ENCODE results near the gene EPHA4.

Gene EPHA4

DNA sequence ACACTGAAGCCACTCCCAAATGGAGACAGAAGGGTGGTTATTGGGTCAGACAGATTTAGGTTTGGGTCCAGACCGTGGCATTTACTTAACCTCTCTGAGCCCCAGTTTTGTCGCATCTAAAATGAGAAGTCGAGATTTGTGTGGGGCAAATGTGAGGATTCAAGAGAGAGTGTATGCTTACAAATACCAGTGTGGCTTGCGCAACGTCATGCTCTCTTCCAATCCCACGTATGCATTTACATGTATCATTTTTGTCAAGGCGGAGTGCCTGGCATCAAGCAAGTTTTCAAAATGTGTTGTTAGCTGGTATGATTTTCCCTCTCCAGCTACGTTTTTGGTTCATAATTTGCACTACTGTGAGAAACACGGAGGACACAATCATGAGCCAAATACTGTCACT is 197.9 kb downstream of the EPHA4 start:
- FAIRE-seq (no peak), DNase-seq (ENCODE audit: insufficient read length, low spot score) (no peak)
- TF ChIP-seq POLR2A (IDR thresholded peaks at IDR 0.05; ENCODE audit: low read depth, low read length): no peak

DNA sequence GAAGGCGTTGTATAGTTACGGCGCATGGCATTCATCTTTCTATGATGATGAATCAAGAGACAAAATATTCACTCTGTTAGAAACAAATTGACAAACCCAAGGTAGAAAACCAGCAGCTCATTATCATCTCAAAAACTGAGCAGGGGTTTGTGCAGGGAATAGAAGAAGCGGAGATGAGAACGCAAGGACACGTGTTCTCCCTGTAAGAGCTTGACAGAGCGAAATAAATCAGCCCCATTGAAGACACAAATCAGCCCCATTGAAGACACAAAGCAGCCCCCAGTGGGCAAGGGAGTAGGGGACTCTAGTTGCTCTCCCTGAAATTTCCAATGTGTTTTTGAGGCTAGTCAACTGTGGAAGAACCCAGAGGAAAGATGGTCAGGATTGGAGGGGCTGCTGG is 199.2 kb downstream of the EPHA4 start:
- TF ChIP-seq POLR2A (IDR thresholded peaks at IDR 0.05; ENCODE audit: low read depth, low read length): no peak
- no peak for FAIRE-seq

DNA sequence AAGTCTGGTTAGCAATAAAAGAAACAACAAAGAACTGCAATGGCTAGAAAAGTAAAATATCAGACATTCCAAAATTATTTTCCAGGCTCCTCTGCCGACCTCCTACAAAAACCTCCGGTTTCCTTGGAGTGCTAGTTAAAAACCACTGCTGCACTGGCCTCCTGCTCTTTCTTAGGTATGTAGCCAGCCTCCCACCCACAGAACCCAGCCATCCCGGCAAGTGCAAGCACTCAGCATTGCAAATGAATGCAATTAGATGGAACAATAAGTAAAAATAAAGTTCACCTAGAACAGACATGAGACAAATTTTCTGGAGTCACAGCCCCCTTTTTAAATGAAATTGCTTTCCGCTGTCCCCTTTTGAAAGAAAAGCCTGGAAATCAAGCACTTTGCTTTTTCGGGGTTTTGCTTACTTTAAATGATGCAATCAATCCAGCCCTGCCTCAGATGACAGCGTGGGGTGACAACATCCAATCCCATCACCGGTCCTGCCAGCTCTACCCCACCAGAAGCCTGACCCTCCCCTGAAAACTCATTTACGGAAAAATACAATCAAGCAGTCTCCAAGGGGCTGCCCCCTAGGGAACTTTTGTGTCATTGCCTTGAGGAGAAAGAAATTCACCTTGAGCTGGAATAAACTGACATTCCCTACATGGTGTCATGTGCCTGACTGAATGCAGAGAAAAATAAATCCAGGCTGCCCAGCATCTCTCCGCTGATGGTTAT is 199.8 kb downstream of the EPHA4 start:
- FAIRE-seq (no peak), DNase-seq (ENCODE audit: insufficient read length, low spot score) (no peak)
- no peak for TF ChIP-seq POLR2A (IDR thresholded peaks at IDR 0.05; ENCODE audit: low read depth, low read length)

More for the DNA sequence above, 199.2 kb downstream of the EPHA4 start:
- no peak for DNase-seq (ENCODE audit: insufficient read length, low spot score)

DNA sequence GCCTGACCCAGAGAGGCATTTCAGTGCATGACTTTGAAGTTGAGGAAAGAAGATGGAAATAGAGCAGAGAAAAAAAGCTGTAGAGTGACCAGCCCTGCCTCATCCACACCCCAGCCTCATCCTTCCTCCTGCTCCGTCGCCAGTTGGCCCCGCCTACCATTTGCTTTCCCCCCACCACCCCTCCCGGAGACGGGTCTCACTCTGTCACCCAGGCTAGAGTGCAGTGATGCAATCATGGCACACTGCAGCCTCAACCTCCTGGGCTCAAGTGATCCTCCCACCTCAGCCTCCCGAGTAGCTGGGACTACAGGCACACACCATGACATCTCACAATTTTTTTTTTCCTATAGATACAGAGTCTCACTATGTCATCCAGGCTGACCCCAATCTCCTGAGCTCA is 200.8 kb downstream of the EPHA4 start:
- no peak for DNase-seq (ENCODE audit: insufficient read length, low spot score)
- FAIRE-seq: no peak
- no peak for TF ChIP-seq POLR2A (IDR thresholded peaks at IDR 0.05; ENCODE audit: low read depth, low read length)

DNA sequence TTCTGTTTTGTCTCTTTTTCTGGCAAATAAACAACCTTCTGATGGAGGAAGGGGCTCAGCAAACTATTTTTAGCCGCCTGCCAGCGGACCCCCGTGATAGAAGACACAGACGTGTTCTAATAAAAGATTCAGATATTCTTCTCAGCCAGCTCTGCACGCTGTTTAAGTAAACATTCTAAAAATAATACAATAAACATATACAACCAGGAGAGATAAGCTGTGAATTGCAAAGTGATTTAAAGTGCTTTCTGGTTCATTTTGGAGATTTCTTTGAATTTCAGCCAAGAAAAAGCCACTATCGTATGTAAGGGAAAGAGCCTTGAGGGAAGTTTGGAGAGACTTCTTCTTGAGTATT is 201.3 kb downstream of the EPHA4 start:
- no peak for DNase-seq (ENCODE audit: insufficient read length, low spot score)
- FAIRE-seq: no peak
- no peak for TF ChIP-seq POLR2A (IDR thresholded peaks at IDR 0.05; ENCODE audit: low read depth, low read length)

DNA sequence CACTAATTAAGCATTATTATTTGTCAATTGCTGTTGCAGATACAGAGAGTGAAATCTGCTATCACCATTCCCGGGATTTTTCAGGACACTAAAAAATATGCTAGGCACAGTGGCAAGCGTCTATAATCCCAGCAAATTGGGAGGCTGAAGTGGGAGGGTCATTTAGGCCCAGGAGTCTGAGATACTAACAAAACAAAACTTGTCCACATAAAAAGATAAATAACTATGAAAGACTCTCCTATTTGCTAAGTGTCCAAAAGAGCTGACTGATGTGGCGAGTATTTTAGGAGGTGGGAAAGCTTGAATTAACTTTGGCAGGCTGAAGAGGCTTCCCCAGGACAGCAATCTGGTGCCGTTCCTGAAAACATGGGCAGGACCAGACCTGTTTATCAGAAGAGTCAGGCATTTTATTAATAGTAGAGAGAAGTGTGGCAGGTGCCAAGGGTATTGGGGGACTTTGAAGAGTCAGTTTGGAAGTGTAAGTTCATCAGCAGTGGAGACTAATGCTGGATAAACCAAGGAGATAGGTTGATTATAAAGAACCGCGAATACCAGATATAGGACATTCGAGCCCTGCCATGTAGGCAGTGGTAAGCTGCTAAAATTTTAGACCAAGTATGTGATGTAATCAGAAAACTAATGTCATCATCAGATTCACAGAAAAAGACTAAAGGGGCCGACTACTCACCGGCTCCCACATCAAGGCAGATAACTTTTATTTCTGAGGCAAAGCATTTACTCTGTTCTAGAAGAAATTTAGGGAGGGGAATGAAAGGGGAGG is 201.8 kb downstream of the EPHA4 start:
- DNase-seq (ENCODE audit: insufficient read length, low spot score) (no peak), FAIRE-seq (no peak)
- no peak for TF ChIP-seq POLR2A (IDR thresholded peaks at IDR 0.05; ENCODE audit: low read depth, low read length)
